Measurements from ENCODE around the gene KY.

Gene KY

GRCh38 chr3:134619884-134620445 is 30.9 kb downstream of the KY start:
- TF ChIP-seq CTCF (IDR thresholded peaks at IDR 0.05; ENCODE audit: low read depth, low read length, missing control alignments), result no peak
- no peak overlapping the region for H3K4me3 ChIP-seq (ENCODE audit: low read depth, low read length)

GRCh38 chr3:134619301-134619615 is 31.6 kb downstream of the KY start:
- no peaks in the 10 kb centered on the region for H3K36me3 ChIP-seq (replicated peaks)
- no peak for TF ChIP-seq CTCF (IDR thresholded peaks at IDR 0.05; ENCODE audit: low read depth, low read length, missing control alignments)

More at GRCh38 chr3:134619884-134620445, 30.9 kb downstream of the KY start:
- Histone ChIP-seq H3K36me3 (replicated peaks) (no peaks in the 10 kb centered on the region), H3K27me3 (replicated peaks) (no peaks in the 10 kb centered on the region), H3K27ac (no peak overlapping the region)
- in situ Hi-C loops (cut with HindIII; ENCODE audit: low pct_ligation_motif_present, low sequenced_read_pairs), result no loop called here
- no peak for DNase-seq

GRCh38 chr3:134618478-134619300 is 32.1 kb downstream of the KY start:
- no peak for TF ChIP-seq CTCF (IDR thresholded peaks at IDR 0.05; ENCODE audit: low read depth, low read length, missing control alignments)
- no peak overlapping the region for H3K27ac ChIP-seq
- no peak for DNase-seq
- in situ Hi-C loops (cut with HindIII; ENCODE audit: low pct_ligation_motif_present, low sequenced_read_pairs), result no loop called here
- H3K4me3 ChIP-seq (ENCODE audit: low read depth, low read length), result no peak overlapping the region
- no peaks in the 10 kb centered on the region for H3K36me3 ChIP-seq (replicated peaks)
- no peaks in the 10 kb centered on the region for H3K27me3 ChIP-seq (replicated peaks)

More at GRCh38 chr3:134619301-134619615, 31.6 kb downstream of the KY start:
- H3K4me3 ChIP-seq (ENCODE audit: low read depth, low read length), result no peak overlapping the region
- no peak for DNase-seq
- in situ Hi-C loops (cut with HindIII; ENCODE audit: low pct_ligation_motif_present, low sequenced_read_pairs), result no loop called here
- no peak overlapping the region for H3K27ac ChIP-seq
- H3K27me3 ChIP-seq (replicated peaks), result no peaks in the 10 kb centered on the region

GRCh38 chr3:134617608-134618477 is 33.0 kb downstream of the KY start:
- in situ Hi-C loops (cut with HindIII; ENCODE audit: low pct_ligation_motif_present, low sequenced_read_pairs), result no loop called here
- TF ChIP-seq CTCF (IDR thresholded peaks at IDR 0.05; ENCODE audit: low read depth, low read length, missing control alignments), result no peak
- Histone ChIP-seq H3K36me3 (replicated peaks) (no peaks in the 10 kb centered on the region), H3K27me3 (replicated peaks) (no peaks in the 10 kb centered on the region), H3K27ac (no peak overlapping the region), H3K4me3 (ENCODE audit: low read depth, low read length) (no peak overlapping the region)
- no peak for DNase-seq

GRCh38 chr3:134615743-134616142 is 35.1 kb downstream of the KY start:
- in situ Hi-C loops (cut with HindIII; ENCODE audit: low pct_ligation_motif_present, low sequenced_read_pairs), result no loop called here

More at GRCh38 chr3:134615743-134616142, 35.1 kb downstream of the KY start:
- Histone ChIP-seq H3K27ac (no peak overlapping the region), H3K27me3 (replicated peaks) (no peaks in the 10 kb centered on the region), H3K36me3 (replicated peaks) (no peaks in the 10 kb centered on the region), H3K4me3 (ENCODE audit: low read depth, low read length) (no peak overlapping the region)
- DNase-seq, result no peak
- no peak for TF ChIP-seq CTCF (IDR thresholded peaks at IDR 0.05; ENCODE audit: low read depth, low read length, missing control alignments)

Measured in brain microvascular endothelial cell (primary cell).